Endodermal cell (in vitro differentiated cells): Measurements from ENCODE around the gene ASPA. TPM values are rescaled to one million over a fixed set of nuclear protein-coding genes. Genes with fewer than 3 reads are reported as not detected.

Experiments used
- DNase-seq: peaks from one replicate; pipeline ENCODE4 v3.0.0-alpha.2; 2017
- H3K27ac ChIP-seq: 2 replicates; pipeline ENCODE4 v1.5.1; 2013; ENCODE audit warnings: mild to moderate bottlenecking, low read depth, low read length, moderate library complexity
- H3K27me3 ChIP-seq: 2 replicates; pipeline ENCODE4 v1.6.1; 2013; ENCODE audit warnings: mild to moderate bottlenecking, low read length, moderate library complexity; ENCODE audit not compliant: insufficient read depth, control insufficient read depth, poor library complexity, severe bottlenecking
- H3K36me3 ChIP-seq: 2 replicates; pipeline ENCODE4 v1.7.0; 2013; ENCODE audit warnings: mild to moderate bottlenecking, low read length, moderate library complexity; ENCODE audit not compliant: control insufficient read depth, insufficient read depth
- H3K4me1 ChIP-seq: one replicate; pipeline ENCODE4 v1.7.0; 2013; ENCODE audit warnings: low read length; ENCODE audit not compliant: control insufficient read depth, insufficient read depth
- H3K4me3 ChIP-seq: 2 replicates; pipeline ENCODE4 v1.5.1; 2013; ENCODE audit warnings: mild to moderate bottlenecking, low read length, moderate library complexity
- H3K9ac ChIP-seq: 2 replicates; pipeline ENCODE4 v1.6.1; 2013; ENCODE audit warnings: mild to moderate bottlenecking, low read length, moderate library complexity; ENCODE audit not compliant: poor library complexity, severe bottlenecking; ENCODE audit errors: extremely low read depth
- H3K9me3 ChIP-seq: 2 replicates; pipeline ENCODE4 v1.6.1; 2013; ENCODE audit warnings: mild to moderate bottlenecking, low read length, moderate library complexity; ENCODE audit not compliant: control insufficient read depth
- H3K27ac Mint-ChIP-seq: 2 replicates; pipeline ENCODE4 v1.8.0; 2020; ENCODE audit warnings: mixed read lengths
- H3K27me3 Mint-ChIP-seq: 2 replicates; pipeline ENCODE4 v1.8.0; 2021; ENCODE audit warnings: mild to moderate bottlenecking, mixed read lengths; ENCODE audit not compliant: insufficient read depth
- H3K36me3 Mint-ChIP-seq: 2 replicates; pipeline ENCODE4 v1.8.0; 2020; ENCODE audit warnings: low read depth, mixed read lengths
- H3K4me1 Mint-ChIP-seq: 2 replicates; pipeline ENCODE4 v1.8.0; 2020; ENCODE audit warnings: mixed read lengths
- H3K4me3 Mint-ChIP-seq: 2 replicates; pipeline ENCODE4 v1.8.0; 2020; ENCODE audit warnings: mild to moderate bottlenecking, moderate library complexity, mixed read lengths
- H3K9me3 Mint-ChIP-seq: 2 replicates; pipeline ENCODE4 v1.8.0; 2020; ENCODE audit warnings: mild to moderate bottlenecking, mixed read lengths
- CTCF ChIP-seq: fragments of 200-600 bp; sonication (generic); conservative IDR thresholded peaks from 2 replicates; pipeline ENCODE4 v1.5.0; 2021; ENCODE audit warnings: antibody characterized with exemption, mild to moderate bottlenecking
- WGBS, 2 experiments: methylation state at CpG; one replicate each; pipeline versions ENCODE4 v1.1.5 to v1.1.7; 2013; ENCODE audit warnings: missing lambda C conversion rate in 2 of 2, mixed read lengths in 1 of 2; ENCODE audit not compliant: insufficient coverage in 1 of 2, insufficient read length in 1 of 2; 5-methylcytosine and 5-hydroxymethylcytosine counted together
- total RNA-seq, 2 donors: library from RNA; stranded (reverse); fragmentation: NEBNext Ultra II Directional in 1 of 2; extraction: Animal tissue kit (Norgen Biotek cat#: 25700) in 1 of 2; gene quantifications; 2 replicates in 1 of 2; 3 replicates in 1 of 2; pipeline ENCODE4 v1.2.1, GENCODE V29; 2021

The ASPA gene
- total RNA-seq, 2 donors from 2014 or later = not detected

GRCh38 chr17:3472137-3472536 lies 3.7 kb upstream of the ASPA start:
- H3K27ac ChIP-seq = no peak overlapping the region
- Mint-ChIP-seq H3K36me3 (no peaks in the 10 kb centered on the region), H3K4me3 (no peak overlapping the region), H3K9me3 (no peaks in the 10 kb centered on the region), H3K4me1 (no peaks in the 10 kb centered on the region), H3K27ac (no peak overlapping the region), H3K27me3 (no peaks in the 10 kb centered on the region)
- 90 to 95% methylated on average over 18 to 21 of the region's 21 CpGs for WGBS, 2 experiments
- H3K36me3 ChIP-seq = no peaks in the 10 kb centered on the region
- no peak for TF ChIP-seq CTCF
- H3K27me3 ChIP-seq = no peaks in the 10 kb centered on the region
- no peak for DNase-seq
- H3K9ac ChIP-seq = no peak overlapping the region
- H3K9me3 ChIP-seq = no peaks in the 10 kb centered on the region
- no peak overlapping the region for H3K4me3 ChIP-seq
- H3K4me1 ChIP-seq = no peaks in the 10 kb centered on the region

GRCh38 chr17:3474212-3474611 lies 1.6 kb upstream of the ASPA start:
- 77 to 82% methylated on average over 1 to 3 of the region's 3 CpGs for WGBS, 2 experiments
- Mint-ChIP-seq H3K27me3 (no peaks in the 10 kb centered on the region), H3K27ac (no peak overlapping the region), H3K36me3 (no peaks in the 10 kb centered on the region), H3K4me3 (no peak overlapping the region), H3K9me3 (no peaks in the 10 kb centered on the region), H3K4me1 (no peaks in the 10 kb centered on the region)
- Histone ChIP-seq H3K9me3 (no peaks in the 10 kb centered on the region), H3K4me1 (no peaks in the 10 kb centered on the region), H3K27ac (no peak overlapping the region), H3K9ac (no peak overlapping the region), H3K4me3 (no peak overlapping the region), H3K36me3 (no peaks in the 10 kb centered on the region), H3K27me3 (no peaks in the 10 kb centered on the region)
- no peak for TF ChIP-seq CTCF
- no peak for DNase-seq

- no peaks in the 10 kb centered on the region for H3K27me3 Mint-ChIP-seq
- Histone ChIP-seq H3K4me3 (no peak overlapping the region), H3K27me3 (no peaks in the 10 kb centered on the region), H3K36me3 (no peaks in the 10 kb centered on the region), H3K4me1 (no peaks in the 10 kb centered on the region), H3K9me3 (no peaks in the 10 kb centered on the region), H3K9ac (no peak overlapping the region), H3K27ac (no peak overlapping the region)
- H3K4me1 Mint-ChIP-seq = no peaks in the 10 kb centered on the region
- no peak for TF ChIP-seq CTCF
- WGBS, 2 experiments = 92 to 100% methylated on average over 3 to 4 of the region's 4 CpGs
- no peak overlapping the region for H3K4me3 Mint-ChIP-seq
- H3K36me3 Mint-ChIP-seq = no peaks in the 10 kb centered on the region
- H3K9me3 Mint-ChIP-seq = no peaks in the 10 kb centered on the region
- DNase-seq = no peak
- no peak overlapping the region for H3K27ac Mint-ChIP-seq
Measured at GRCh38 chr17:3475251-3475685, 529 bp upstream of the ASPA start.
